Smooth muscle cell (in vitro differentiated cells): ENCODE data around the gene RGS18. TPM values are rescaled to one million over a fixed set of nuclear protein-coding genes. Genes with fewer than 3 reads are reported as not detected.
"Not testable (repeated sequence)": the region's sequence is repeated elsewhere in the genome, so short reads cannot be mapped to it uniquely, and the experiment has no call there.

ENCODE experiments used
- DNase-seq: peaks from one replicate; lab custom pipeline; 2025; ENCODE audit not compliant: unreplicated experiment; lab: John Stamatoyannopoulos, UW
- H2AFZ ChIP-seq: fragments of 200-600 bp; sonication (generic); 2 replicates; pipeline ENCODE4 v1.6.0; 2016; ENCODE audit warnings: antibody characterized with exemption, low read depth, mild to moderate bottlenecking
- H3F3A ChIP-seq: fragments of 200-600 bp; sonication (generic); 2 replicates; pipeline ENCODE4 v1.6.0; 2017; ENCODE audit warnings: antibody characterized with exemption, low read depth
- H3K27ac ChIP-seq: fragments of 200-600 bp; sonication (generic); 2 replicates; pipeline ENCODE4 v1.5.1; 2016; ENCODE audit warnings: low read depth, mild to moderate bottlenecking
- H3K27me3 ChIP-seq: fragments of 200-600 bp; sonication (generic); 2 replicates; pipeline ENCODE4 v1.6.1; 2016; ENCODE audit warnings: low read depth, mild to moderate bottlenecking
- H3K36me3 ChIP-seq: fragments of 200-600 bp; sonication (generic); 2 replicates; pipeline ENCODE4 v1.5.1; 2016; ENCODE audit warnings: low read depth
- H3K4me1 ChIP-seq: fragments of 200-600 bp; sonication (generic); 2 replicates; pipeline ENCODE4 v1.5.1; 2016; ENCODE audit warnings: low read depth
- H3K4me2 ChIP-seq: fragments of 200-600 bp; sonication (generic); 2 replicates; pipeline ENCODE4 v1.6.0; 2016; ENCODE audit warnings: mild to moderate bottlenecking
- H3K4me3 ChIP-seq: fragments of 200-600 bp; sonication (generic); 2 replicates; pipeline ENCODE4 v1.5.1; 2016; ENCODE audit warnings: mild to moderate bottlenecking
- H3K79me2 ChIP-seq: fragments of 200-600 bp; sonication (generic); 2 replicates; pipeline ENCODE4 v1.6.0; 2016; ENCODE audit warnings: low read depth, mild to moderate bottlenecking
- H3K9ac ChIP-seq: fragments of 200-600 bp; sonication (generic); 2 replicates; pipeline ENCODE4 v1.6.0; 2016; ENCODE audit warnings: low read depth
- H3K9me3 ChIP-seq: fragments of 200-600 bp; sonication (generic); replicated peaks from 2 replicates; pipeline ENCODE4 v1.5.1; 2016; ENCODE audit warnings: low read depth
- H4K20me1 ChIP-seq: fragments of 200-600 bp; sonication (generic); 2 replicates; pipeline ENCODE4 v1.6.0; 2016; ENCODE audit warnings: low read depth
- WGBS: methylation state at CpG from one replicate; pipeline ENCODE4 v1.1.7; 2016; ENCODE audit warnings: low lambda C conversion rate; 5-methylcytosine and 5-hydroxymethylcytosine counted together
- polyA plus RNA-seq: library from polyadenylated mRNA; unstranded; fragments of >200 nt; fragmentation: Nextera tagmentation; extraction: Ambion mirVana; gene quantifications from 2 replicates; pipeline ENCODE4 v1.2.1, GENCODE V29; 2016
- total RNA-seq: library from RNA; depleted of rRNA; stranded (reverse); fragments of >200 nt; gene quantifications from 2 replicates; pipeline ENCODE4 v1.2.3, GENCODE V29; 2014
- TF ChIP-seq, protein P1 (sequence below): fragments of 200-600 bp; sonication (generic); IDR thresholded peaks from 2 replicates; pipeline ENCODE4 v1.5.1; 2017; ENCODE audit warnings: borderline replicate concordance, mild to moderate bottlenecking, antibody characterized with exemption; ENCODE audit not compliant: insufficient read depth, poor library complexity, severe bottlenecking

Gene RGS18
- total and polyA plus RNA-seq, 2 experiments from 2014 or later, result not detected

DNA sequence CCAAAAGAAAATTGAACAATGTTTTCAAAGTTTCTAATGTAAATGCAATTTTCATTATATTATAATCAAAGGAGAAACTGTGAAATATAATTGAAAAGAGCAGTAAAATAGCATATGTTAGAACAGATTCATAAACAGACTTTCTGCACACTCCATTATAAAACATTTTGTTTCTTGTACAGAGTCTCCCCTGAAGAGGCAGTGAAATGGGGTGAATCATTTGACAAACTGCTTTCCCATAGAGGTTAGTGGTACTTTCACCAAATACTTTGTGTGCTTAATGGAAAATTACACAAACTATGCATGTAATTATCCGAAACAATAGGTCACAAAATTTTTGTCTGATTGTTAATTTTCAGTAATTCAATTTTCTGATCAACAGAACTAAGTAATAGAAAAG is 1.9 kb downstream of the RGS18 start:
- H3K9me3 ChIP-seq, result no peaks in the 10 kb centered on the region
- no peak overlapping the region for H2AFZ ChIP-seq
- H3K9ac ChIP-seq, result no peak overlapping the region
- H3K79me2 ChIP-seq, result no peaks in the 10 kb centered on the region
- no peaks in the 10 kb centered on the region for H3K4me1 ChIP-seq
- no peaks in the 10 kb centered on the region for H3F3A ChIP-seq
- no peaks in the 10 kb centered on the region for H3K27me3 ChIP-seq
- no peaks in the 10 kb centered on the region for H4K20me1 ChIP-seq
- WGBS, result 94% methylated on average over 1 of the region's 1 CpG
- TF ChIP-seq, protein P1, sequence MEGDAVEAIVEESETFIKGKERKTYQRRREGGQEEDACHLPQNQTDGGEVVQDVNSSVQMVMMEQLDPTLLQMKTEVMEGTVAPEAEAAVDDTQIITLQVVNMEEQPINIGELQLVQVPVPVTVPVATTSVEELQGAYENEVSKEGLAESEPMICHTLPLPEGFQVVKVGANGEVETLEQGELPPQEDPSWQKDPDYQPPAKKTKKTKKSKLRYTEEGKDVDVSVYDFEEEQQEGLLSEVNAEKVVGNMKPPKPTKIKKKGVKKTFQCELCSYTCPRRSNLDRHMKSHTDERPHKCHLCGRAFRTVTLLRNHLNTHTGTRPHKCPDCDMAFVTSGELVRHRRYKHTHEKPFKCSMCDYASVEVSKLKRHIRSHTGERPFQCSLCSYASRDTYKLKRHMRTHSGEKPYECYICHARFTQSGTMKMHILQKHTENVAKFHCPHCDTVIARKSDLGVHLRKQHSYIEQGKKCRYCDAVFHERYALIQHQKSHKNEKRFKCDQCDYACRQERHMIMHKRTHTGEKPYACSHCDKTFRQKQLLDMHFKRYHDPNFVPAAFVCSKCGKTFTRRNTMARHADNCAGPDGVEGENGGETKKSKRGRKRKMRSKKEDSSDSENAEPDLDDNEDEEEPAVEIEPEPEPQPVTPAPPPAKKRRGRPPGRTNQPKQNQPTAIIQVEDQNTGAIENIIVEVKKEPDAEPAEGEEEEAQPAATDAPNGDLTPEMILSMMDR, result no peak
- DNase-seq, result no peak
- H3K36me3 ChIP-seq, result no peaks in the 10 kb centered on the region
- H3K4me2 ChIP-seq, result no peak overlapping the region
- H3K27ac ChIP-seq, result no peak overlapping the region
- H3K4me3 ChIP-seq, result no peak overlapping the region

DNA sequence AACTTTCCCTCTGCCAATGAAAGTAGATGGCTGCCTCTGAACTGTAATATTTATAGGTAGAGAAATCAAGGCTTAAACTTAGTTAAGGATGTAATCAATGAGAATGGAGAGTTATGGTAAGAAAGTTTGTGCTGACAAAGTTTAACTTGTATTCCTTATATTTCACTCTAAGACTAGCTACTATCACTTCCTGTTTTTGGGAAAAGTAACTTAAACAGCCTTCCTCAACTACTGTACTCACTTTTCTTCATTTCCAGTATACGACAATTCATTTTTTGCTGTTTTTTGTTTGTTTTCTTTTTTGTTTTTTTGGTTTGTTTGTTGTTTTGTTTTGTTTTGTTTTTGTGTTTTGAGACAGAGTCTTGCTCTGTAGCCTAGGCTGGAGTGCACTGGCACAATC is 3.7 kb downstream of the RGS18 start:
- DNase-seq, result no peak
- no peaks in the 10 kb centered on the region for H3K4me1 ChIP-seq
- no peak overlapping the region for H3K4me2 ChIP-seq
- H3K36me3 ChIP-seq, result no peaks in the 10 kb centered on the region
- H3F3A ChIP-seq, result no peaks in the 10 kb centered on the region
- H2AFZ ChIP-seq, result no peak overlapping the region
- no peaks in the 10 kb centered on the region for H4K20me1 ChIP-seq
- TF ChIP-seq, protein P1, result no peak
- no peak overlapping the region for H3K4me3 ChIP-seq
- H3K27ac ChIP-seq, result no peak overlapping the region
- no peaks in the 10 kb centered on the region for H3K27me3 ChIP-seq
- H3K9ac ChIP-seq, result no peak overlapping the region
- H3K79me2 ChIP-seq, result no peaks in the 10 kb centered on the region
- 100% methylated on average over 1 of the region's 1 CpG for WGBS
- H3K9me3 ChIP-seq, result no peaks in the 10 kb centered on the region

DNA sequence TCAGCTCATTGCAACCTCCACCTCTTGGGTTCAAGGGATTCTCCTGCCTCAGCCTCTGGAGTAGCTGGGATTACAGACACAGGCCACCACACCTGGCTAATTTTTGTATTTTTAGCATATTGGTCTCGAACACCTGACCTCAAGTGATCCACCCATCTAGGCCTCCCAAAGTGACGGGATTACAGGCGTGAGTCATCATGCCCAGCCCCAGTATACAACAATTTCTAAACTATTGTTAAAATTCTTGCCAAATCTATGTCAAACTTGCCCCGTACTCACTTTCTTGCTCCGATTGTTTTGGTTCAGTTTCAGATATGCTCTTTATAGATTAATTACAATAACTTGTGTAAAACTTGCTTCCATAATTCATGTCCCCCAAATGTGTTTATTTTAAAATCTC is 4.1 kb downstream of the RGS18 start:
- no peak overlapping the region for H3K4me3 ChIP-seq
- H3K4me2 ChIP-seq, result no peak overlapping the region
- 90% methylated on average over 5 of the region's 5 CpGs for WGBS
- H3K9ac ChIP-seq, result no peak overlapping the region
- no peak overlapping the region for H3K27ac ChIP-seq
- H3K27me3 ChIP-seq, result no peaks in the 10 kb centered on the region
- no peaks in the 10 kb centered on the region for H4K20me1 ChIP-seq
- no peaks in the 10 kb centered on the region for H3F3A ChIP-seq
- no peak overlapping the region for H2AFZ ChIP-seq
- H3K9me3 ChIP-seq, result no peaks in the 10 kb centered on the region
- TF ChIP-seq, protein P1, result no peak
- no peaks in the 10 kb centered on the region for H3K4me1 ChIP-seq
- no peak for DNase-seq
- no peaks in the 10 kb centered on the region for H3K36me3 ChIP-seq
- H3K79me2 ChIP-seq, result no peaks in the 10 kb centered on the region

DNA sequence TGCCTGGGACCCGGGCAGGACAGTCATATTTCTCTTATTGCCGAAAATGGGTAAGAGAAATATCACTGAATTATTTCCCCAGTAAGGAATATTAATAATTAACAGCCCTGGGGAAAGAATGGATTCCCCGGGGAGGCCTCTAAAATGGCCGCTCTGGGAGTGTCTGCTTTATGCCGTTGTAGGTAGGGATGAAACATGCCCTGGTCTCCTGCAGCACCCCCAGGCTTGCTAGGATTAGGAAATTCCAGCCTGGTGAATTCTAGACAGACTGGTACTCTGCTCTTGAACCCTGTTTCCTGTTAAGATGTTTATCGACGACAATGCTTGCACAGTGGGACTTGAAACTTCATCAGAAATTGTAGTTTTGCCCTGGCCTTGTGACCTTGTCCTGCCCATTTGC is 6.7 kb downstream of the RGS18 start:
- DNase-seq, H3K4me3 ChIP-seq, H3K4me2 ChIP-seq, H3K9ac ChIP-seq, H3K4me1 ChIP-seq, H3K27ac ChIP-seq, H3F3A ChIP-seq, H3K36me3 ChIP-seq, H4K20me1 ChIP-seq, H3K27me3 ChIP-seq, H3K9me3 ChIP-seq, H2AFZ ChIP-seq, H3K79me2 ChIP-seq: not testable (repeated sequence)
- 76% methylated on average over 7 of the region's 7 CpGs for WGBS
